ENCODE results near the gene NTN1.

Gene NTN1

DNA sequence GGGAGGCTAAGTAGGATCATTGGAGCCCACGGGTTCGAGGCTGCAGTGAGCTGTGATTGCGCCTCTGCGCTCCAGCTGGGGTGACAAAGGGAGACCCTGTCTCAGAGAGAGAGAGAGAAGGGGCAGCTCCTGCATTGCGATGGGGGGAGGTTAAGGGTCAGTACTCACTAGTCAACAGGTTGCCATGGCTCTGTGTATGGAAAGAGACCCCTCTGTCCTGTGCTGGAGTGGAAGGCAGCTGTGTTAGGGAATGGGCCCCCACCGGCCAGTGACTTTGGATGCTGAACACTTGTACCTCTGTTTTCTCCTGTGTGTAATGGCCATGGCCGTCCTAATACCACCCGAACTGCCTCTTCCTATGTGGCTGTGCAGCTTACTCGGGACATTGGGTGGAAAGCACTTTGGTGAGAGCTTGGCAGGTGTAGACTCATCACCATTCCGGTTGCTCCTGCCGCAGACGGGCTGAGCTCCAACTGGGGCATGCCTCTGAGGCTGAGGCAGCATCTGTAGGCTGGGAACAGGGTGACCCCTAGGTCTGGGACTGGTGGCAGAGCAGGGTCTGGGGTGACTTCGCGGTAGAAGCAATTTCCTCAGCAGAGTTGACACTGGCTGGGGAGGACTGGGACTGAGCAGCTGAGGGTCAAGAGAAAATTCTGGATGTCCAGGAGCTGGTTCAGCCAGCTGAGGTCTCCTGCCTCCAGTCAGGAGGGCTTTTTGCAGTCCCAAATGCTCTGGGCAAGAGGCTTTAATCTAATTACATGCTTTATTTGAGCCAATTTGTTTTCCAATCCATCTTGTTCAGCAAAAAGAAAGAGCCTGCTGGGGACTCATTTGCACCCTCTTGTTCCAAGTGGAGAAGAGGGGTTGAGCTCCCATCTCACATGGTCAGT lies 184.5 kb downstream of the NTN1 start:
- H3K4me3 ChIP-seq (replicated peaks; ENCODE audit: low read depth, low read length), result no peak overlapping the region
- TF ChIP-seq, protein P1, sequence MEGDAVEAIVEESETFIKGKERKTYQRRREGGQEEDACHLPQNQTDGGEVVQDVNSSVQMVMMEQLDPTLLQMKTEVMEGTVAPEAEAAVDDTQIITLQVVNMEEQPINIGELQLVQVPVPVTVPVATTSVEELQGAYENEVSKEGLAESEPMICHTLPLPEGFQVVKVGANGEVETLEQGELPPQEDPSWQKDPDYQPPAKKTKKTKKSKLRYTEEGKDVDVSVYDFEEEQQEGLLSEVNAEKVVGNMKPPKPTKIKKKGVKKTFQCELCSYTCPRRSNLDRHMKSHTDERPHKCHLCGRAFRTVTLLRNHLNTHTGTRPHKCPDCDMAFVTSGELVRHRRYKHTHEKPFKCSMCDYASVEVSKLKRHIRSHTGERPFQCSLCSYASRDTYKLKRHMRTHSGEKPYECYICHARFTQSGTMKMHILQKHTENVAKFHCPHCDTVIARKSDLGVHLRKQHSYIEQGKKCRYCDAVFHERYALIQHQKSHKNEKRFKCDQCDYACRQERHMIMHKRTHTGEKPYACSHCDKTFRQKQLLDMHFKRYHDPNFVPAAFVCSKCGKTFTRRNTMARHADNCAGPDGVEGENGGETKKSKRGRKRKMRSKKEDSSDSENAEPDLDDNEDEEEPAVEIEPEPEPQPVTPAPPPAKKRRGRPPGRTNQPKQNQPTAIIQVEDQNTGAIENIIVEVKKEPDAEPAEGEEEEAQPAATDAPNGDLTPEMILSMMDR (IDR thresholded peaks at IDR 0.05; ENCODE audit: low read length, missing control alignments), result no peak

DNA sequence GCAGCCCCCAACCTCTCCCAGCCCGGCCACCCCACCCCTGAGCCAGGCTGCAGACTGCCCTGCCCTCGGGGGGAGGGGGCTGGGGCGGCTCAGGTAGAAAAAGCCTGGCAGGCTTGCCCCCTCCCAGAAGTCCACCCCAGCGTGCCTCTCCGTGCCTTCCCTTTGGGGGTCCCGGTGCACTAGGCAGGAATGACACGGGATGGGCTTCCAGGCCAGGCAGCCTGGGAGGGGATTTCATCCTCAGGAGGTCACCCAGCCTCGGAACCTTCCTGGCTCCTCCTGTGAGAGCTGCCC lies 185.0 kb downstream of the NTN1 start:
- no peak overlapping the region for H3K4me3 ChIP-seq (replicated peaks; ENCODE audit: low read depth, low read length)
- DNase-seq (ENCODE audit: low read depth), result no peak
- TF ChIP-seq, protein P1 (IDR thresholded peaks at IDR 0.05; ENCODE audit: low read length, missing control alignments), result no peak

More for the DNA sequence above, 184.5 kb downstream of the NTN1 start:
- DNase-seq (ENCODE audit: low read depth), result no peak

DNA sequence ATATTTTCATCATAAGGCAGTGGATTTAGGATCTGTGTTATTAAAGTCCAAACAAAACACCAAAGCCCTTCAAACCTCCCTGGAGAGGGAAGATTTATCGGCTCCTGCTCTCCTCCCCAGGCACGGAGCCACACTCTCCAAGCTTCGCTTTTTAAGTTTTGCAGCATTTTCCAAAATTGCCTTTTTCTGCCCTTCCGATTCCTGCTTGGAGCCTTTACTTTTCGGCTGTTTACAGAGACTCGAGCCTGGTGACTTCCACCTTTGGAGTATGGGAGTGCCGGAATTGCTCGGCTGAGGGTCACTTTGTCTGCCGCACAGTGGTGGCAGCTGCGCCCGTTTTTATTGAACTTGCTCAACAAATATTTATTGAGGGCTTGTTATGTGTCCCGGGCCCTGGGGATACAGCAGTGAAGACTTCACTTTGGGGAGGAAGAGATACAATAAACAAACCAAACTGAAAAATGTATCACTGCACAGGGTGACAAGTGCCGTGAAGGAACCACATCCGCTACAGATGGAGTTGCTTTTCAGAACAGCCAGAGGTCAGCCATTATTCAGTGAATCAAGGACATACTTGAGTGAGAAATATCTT lies 185.5 kb downstream of the NTN1 start:
- TF ChIP-seq, protein P1 (IDR thresholded peaks at IDR 0.05; ENCODE audit: low read length, missing control alignments), result no peak
- no peak for DNase-seq (ENCODE audit: low read depth)
- no peak overlapping the region for H3K4me3 ChIP-seq (replicated peaks; ENCODE audit: low read depth, low read length)

- DNase-seq (ENCODE audit: low read depth), result no peak
- H3K4me3 ChIP-seq (replicated peaks; ENCODE audit: low read depth, low read length), result no peak overlapping the region
- TF ChIP-seq, protein P1 (IDR thresholded peaks at IDR 0.05; ENCODE audit: low read length, missing control alignments), result no peak
Observed at GRCh38 chr17:9208381-9209105, 187.2 kb downstream of the NTN1 start.

- H3K4me3 ChIP-seq (replicated peaks; ENCODE audit: low read depth, low read length), result no peak overlapping the region
- TF ChIP-seq, protein P1 (IDR thresholded peaks at IDR 0.05; ENCODE audit: low read length, missing control alignments), result no peak
- DNase-seq (ENCODE audit: low read depth), result no peak
Observed at GRCh38 chr17:9209347-9209746, 188.0 kb downstream of the NTN1 start.

- no peak for DNase-seq (ENCODE audit: low read depth)
- H3K4me3 ChIP-seq (replicated peaks; ENCODE audit: low read depth, low read length), result no peak overlapping the region
- TF ChIP-seq, protein P1 (IDR thresholded peaks at IDR 0.05; ENCODE audit: low read length, missing control alignments), result no peak
Observed at GRCh38 chr17:9209781-9210370, 188.6 kb downstream of the NTN1 start.

Data from fibroblast of pulmonary artery (primary cell).